ENCODE data around the gene TSR3.
A peak's percentile ranks its signal among the peaks of the same experiment; 100 is the strongest.

Gene TSR3

GRCh38 chr16:1350691-1351090 lies 987 bp downstream of the TSR3 start:
- no peak for DNase-seq

- DNase-seq, result no peak
Measured at GRCh38 chr16:1349951-1350350, 1.7 kb downstream of the TSR3 start.

GRCh38 chr16:1349351-1349750 lies 2.3 kb downstream of the TSR3 start:
- no peak for DNase-seq

GRCh38 chr16:1348926-1349325 lies 2.8 kb downstream of the TSR3 start:
- no peak for DNase-seq

GRCh38 chr16:1348441-1348840 lies 3.2 kb downstream of the TSR3 start:
- DNase-seq, result no peak

GRCh38 chr16:1347962-1348361 lies 3.7 kb downstream of the TSR3 start:
- no peak for DNase-seq

GRCh38 chr16:1347286-1347855 lies 4.3 kb downstream of the TSR3 start:
- DNase-seq, result no peak

GRCh38 chr16:1346422-1347285 lies 5.0 kb downstream of the TSR3 start:
- DNase-seq, result no peak

- DNase-seq, result no peak
Measured at GRCh38 chr16:1345651-1346421, 5.8 kb downstream of the TSR3 start.

GRCh38 chr16:1345087-1345486 lies 6.6 kb downstream of the TSR3 start:
- DNase-seq, result no peak

GRCh38 chr16:1344499-1344898 lies 7.2 kb downstream of the TSR3 start:
- no peak for DNase-seq

GRCh38 chr16:1343428-1344242 lies 8.0 kb downstream of the TSR3 start:
- DNase-seq, result no peak

- peak; percentile 96 for DNase-seq
Measured at GRCh38 chr16:1342526-1343427, 8.9 kb downstream of the TSR3 start.

GRCh38 chr16:1341495-1342420 lies 9.9 kb downstream of the TSR3 start:
- no peak for DNase-seq

- no peak for DNase-seq
Measured at GRCh38 chr16:1340730-1341494, 10.8 kb downstream of the TSR3 start.

GRCh38 chr16:1338855-1339675 lies 12.6 kb downstream of the TSR3 start:
- no peak for DNase-seq

GRCh38 chr16:1338119-1338730 lies 13.5 kb downstream of the TSR3 start:
- peak; percentile 45 for DNase-seq

- DNase-seq, result no peak
Measured at GRCh38 chr16:1337486-1337885, 14.2 kb downstream of the TSR3 start.
